GM12878 (cell line): ENCODE measurements around the gene TMEM132D. TPM values are rescaled to one million over a fixed set of nuclear protein-coding genes. Genes with fewer than 3 reads are reported as not detected.

ENCODE experiments used
- ATAC-seq: fragments of 200-7000 bp; cut with Tn5 transposase; 3 replicates; pipeline ENCODE4 v1.9.1; 2020; ENCODE audit warnings: mild to moderate bottlenecking, moderate library complexity
- BruUV-seq: library from RNA; stranded (reverse); fragments of 400-500 nt; replicated peaks from 2 replicates; lab custom pipeline; 2021; lab: Mats Ljungman, UMichigan
- CTCF ChIA-PET: fragments of 300-600 bp; sonication (Branson Sonifier 250); formaldehyde crosslinking; extraction: SDS; loops from one replicate; lab custom pipeline; 2021; ENCODE audit warnings: inconsistent platforms; lab: Yijun Ruan, JAX
- POLR2A ChIA-PET: fragments of 350-600 bp; formaldehyde crosslinking; extraction: SDS; loops from one replicate; lab custom pipeline; 2021; ENCODE audit warnings: inconsistent platforms; lab: Charles Lee
- RAD21 ChIA-PET: fragments of 300-600 bp; sonication (Branson Sonifier 250); formaldehyde crosslinking; loops from one replicate; lab custom pipeline; 2023; ENCODE audit warnings: antibody characterized with exemption; ENCODE audit not compliant: unreplicated experiment; lab: Charles Lee
- SMC1A ChIA-PET: fragments of 300-600 bp; sonication (Branson Sonifier 250); formaldehyde crosslinking; loops from one replicate; lab custom pipeline; 2023; ENCODE audit not compliant: unreplicated experiment, uncharacterized antibody; lab: Charles Lee
- DNase-seq: peaks from one replicate; pipeline ENCODE4 v3.0.0-alpha.2; 2011; ENCODE audit warnings: low read depth, low spot score
- FAIRE-seq: peaks from 3 replicates; lab custom pipeline; 2011; peaks lifted over from hg19 to GRCh38; lab: Jason Lieb, UNC
- H2AFZ ChIP-seq: 2 replicates; pipeline ENCODE4 v1.6.0; 2011; ENCODE audit warnings: low read depth, low read length, control low read depth; ENCODE audit not compliant: control insufficient read depth
- H3K27ac ChIP-seq: 2 replicates; pipeline ENCODE4 v1.5.1; 2011; ENCODE audit warnings: control low read depth; ENCODE audit not compliant: control insufficient read depth, insufficient read depth
- H3K27me3 ChIP-seq, 2 experiments: replicated peaks in 1 of 2; 2 replicates each; pipeline versions ENCODE4 v1.6.0 to v1.6.1; 2011; ENCODE audit warnings: low read length in 1 of 2; ENCODE audit not compliant: control insufficient read depth in 2 of 2, insufficient read depth in 2 of 2
- H3K36me3 ChIP-seq, 2 experiments: 2 replicates each; pipeline ENCODE4 v1.5.1; 2011; ENCODE audit warnings: low read length in 1 of 2; ENCODE audit not compliant: control insufficient read depth in 2 of 2, insufficient read depth in 2 of 2
- H3K4me1 ChIP-seq: 2 replicates; pipeline ENCODE4 v1.6.1; 2011; ENCODE audit warnings: mild to moderate bottlenecking, low read length, moderate library complexity, mixed read lengths; ENCODE audit not compliant: control insufficient read depth, insufficient read depth
- H3K4me2 ChIP-seq: 2 replicates; pipeline ENCODE4 v1.6.0; 2011; ENCODE audit warnings: control low read depth; ENCODE audit not compliant: control insufficient read depth, insufficient read depth
- H3K4me3 ChIP-seq: fragments of 200-600 bp; sonication (generic); 2 replicates; pipeline ENCODE4 v1.5.1; 2016
- H3K79me2 ChIP-seq: 2 replicates; pipeline ENCODE4 v1.6.0; 2011; ENCODE audit warnings: low read length; ENCODE audit not compliant: control insufficient read depth, insufficient read depth
- H3K9ac ChIP-seq: 2 replicates; pipeline ENCODE4 v1.8.0; 2011; ENCODE audit warnings: low read length, control low read depth, mixed read lengths; ENCODE audit not compliant: control insufficient read depth, insufficient read depth
- H3K9me3 ChIP-seq: replicated peaks from 3 replicates; pipeline ENCODE4 v1.5.1; 2011; ENCODE audit warnings: mild to moderate bottlenecking, low read length; ENCODE audit not compliant: control insufficient read depth, insufficient read depth
- H4K20me1 ChIP-seq: 2 replicates; pipeline ENCODE4 v1.6.0; 2011; ENCODE audit not compliant: control insufficient read depth, insufficient read depth
- EED ChIP-seq: sonication (generic); IDR thresholded peaks from 2 replicates; pipeline ENCODE4 v1.6.1; 2016; ENCODE audit warnings: antibody characterized with exemption, low read depth
- FOS ChIP-seq: IDR thresholded peaks from 3 replicates; pipeline ENCODE4 v1.6.1; 2011; ENCODE audit warnings: borderline replicate concordance; ENCODE audit not compliant: insufficient read length; ENCODE audit errors: extremely low read depth
- KAT2A ChIP-seq: conservative IDR thresholded peaks from 2 replicates; pipeline ENCODE4 v1.6.1; 2011; ENCODE audit warnings: low read depth, low read length; ENCODE audit not compliant: control insufficient read depth
- POLR2A ChIP-seq: IDR thresholded peaks from 2 replicates; pipeline ENCODE4 v1.6.1; 2011; ENCODE audit warnings: low read depth, mild to moderate bottlenecking, low read length
- POU2F2 ChIP-seq: IDR thresholded peaks from 3 replicates; pipeline ENCODE4 v1.6.1; 2011; ENCODE audit warnings: low read depth, mild to moderate bottlenecking, low read length, borderline replicate concordance
- RFX5 ChIP-seq: IDR thresholded peaks from 2 replicates; pipeline ENCODE4 v1.6.1; 2011; ENCODE audit warnings: low read depth, low read length, improper control_type of control experiment
- SMAD1 ChIP-seq: fragments of 450-650 bp; IDR thresholded peaks from 2 replicates; pipeline ENCODE4 v1.6.1; 2018; ENCODE audit warnings: mild to moderate bottlenecking, low read depth; ENCODE audit not compliant: partially characterized antibody
- SMC3 ChIP-seq: IDR thresholded peaks from 2 replicates; pipeline ENCODE4 v1.6.1; 2011; ENCODE audit warnings: low read length, improper control_type of control experiment, borderline replicate concordance
- USF2 ChIP-seq: IDR thresholded peaks from 2 replicates; pipeline ENCODE4 v1.6.1; 2011; ENCODE audit warnings: low read depth, low read length, improper control_type of control experiment, borderline replicate concordance
- ZNF622 ChIP-seq: fragments of 450-650 bp; IDR thresholded peaks from 2 replicates; pipeline ENCODE4 v1.6.1; 2017; ENCODE audit warnings: mild to moderate bottlenecking, inconsistent platforms
- WGBS: methylation state at CpG from one replicate; pipeline ENCODE4 v1.1.6; 2016; ENCODE audit warnings: low lambda C conversion rate; ENCODE audit not compliant: insufficient replicate concordance, insufficient coverage; ENCODE audit errors: missing lambda C conversion rate; 5-methylcytosine and 5-hydroxymethylcytosine counted together
- in situ Hi-C: fragments of 300-500 bp; cut with MboI; formaldehyde crosslinking; loops from 9 replicates; pipeline ENCODE4 v1.14.3; 2018; ENCODE audit warnings: mixed read lengths
- intact Hi-C: fragments of 100-400 bp; cut with micrococcal nuclease; formaldehyde crosslinking; loops from one replicate; pipeline ENCODE4 v1.14.2; 2022; ENCODE audit not compliant: unreplicated experiment
- polyA plus RNA-seq, 11 experiments: library from polyadenylated mRNA; depleted of rRNA in 4 of 11; unstranded in 6 of 11; stranded (reverse) in 5 of 11; fragments of >200 nt; fragmentation: Nextera tagmentation in 4 of 11; fragmentation: Illumina TruSeq in 1 of 11; extraction: Ambion mirVana in 4 of 11; extraction: Trizol in 1 of 11; gene quantifications; 1 replicate in 1 of 11; 2 replicates in 10 of 11; pipeline versions ENCODE4 v1.2.1 to v1.2.3, GENCODE V29; 2011 to 2016; ENCODE audit warnings: inconsistent platforms in 2 of 11, missing spikeins in 2 of 11, low read depth in 1 of 11
- total RNA-seq, 4 experiments: library from RNA; depleted of rRNA in 3 of 4; stranded (reverse); fragments of >200 nt in 3 of 4; fragmentation: Illumina TruSeq in 1 of 4; extraction: Trizol in 1 of 4; gene quantifications; 2 replicates each; pipeline versions ENCODE4 v1.2.1 to v1.2.3, GENCODE V29; 2013 to 2021

Gene TMEM132D
- total and polyA plus RNA-seq, 10 of the 15 experiments (the other 5 are each of a cell fraction or from before 2014, with no cell fraction given), result under 0.01 to 0.12 (median 0.02) TPM; not detected in 3

GRCh38 chr12:129481921-129482320 lies 421.9 kb downstream of the TMEM132D start (continued):
- no peak for TF ChIP-seq POU2F2

GRCh38 chr12:129470196-129470595 lies 433.6 kb downstream of the TMEM132D start:
- H4K20me1 ChIP-seq, result no peaks in the 10 kb centered on the region
- in situ Hi-C loops (no loop called here), intact Hi-C loops (no loop called here)
- H3K4me1 ChIP-seq, result no peaks in the 10 kb centered on the region
- RAD21 ChIA-PET, result no interaction called here
- no peak overlapping the region for H3K4me3 ChIP-seq
- WGBS, result 28% methylated on average over 5 of the region's 5 CpGs
- H3K9me3 ChIP-seq, result no peaks in the 10 kb centered on the region
- CTCF ChIA-PET, result no interaction called here
- no peak for TF ChIP-seq FOS
- TF ChIP-seq SMC3, result no peak
- no peak for TF ChIP-seq EED
- TF ChIP-seq KAT2A, result no peak
- no peak for TF ChIP-seq SMAD1
- no peak for TF ChIP-seq RFX5
- TF ChIP-seq USF2, result no peak
- no peak for TF ChIP-seq POLR2A
- no peak for TF ChIP-seq ZNF622
- TF ChIP-seq, all 136 proteins: peak for 0
- H3K27me3 ChIP-seq, result no peaks in the 10 kb centered on the region
- BruUV-seq, result no TSS peak
- DNase-seq, result no peak
- no peak overlapping the region for H3K9ac ChIP-seq
- H3K79me2 ChIP-seq, result no peaks in the 10 kb centered on the region
- H3K36me3 ChIP-seq, result no peaks in the 10 kb centered on the region
- ChIA-PET SMC1A (no interaction called here), POLR2A (no interaction called here)
- ATAC-seq, result no peak
- no peak overlapping the region for H3K27ac ChIP-seq
- no peak overlapping the region for H3K4me2 ChIP-seq
- no peak overlapping the region for H2AFZ ChIP-seq
- no peak for FAIRE-seq
